ENCODE measurements around the gene ZNF195.
"Not testable (repeated sequence)": the region's sequence is repeated elsewhere in the genome, so short reads cannot be mapped to it uniquely, and the experiment has no call there.

- not testable (repeated sequence) for TF ChIP-seq CTCF, POLR2A (IDR thresholded peaks at IDR 0.05)
Measured at GRCh38 chr11:3330064-3330463, 48.9 kb downstream of the ZNF195 start.

All from lower leg skin (tissue), 3 donors.